Muscle layer of colon (tissue), 2 donors: ENCODE measurements around the gene HNRNPLL.
"Not testable (repeated sequence)": the region's sequence is repeated elsewhere in the genome, so short reads cannot be mapped to it uniquely, and the experiment has no call there.

Experiments used
- H3K27ac ChIP-seq: one replicate; pipeline ENCODE4 v1.7.0; 2013; ENCODE audit warnings: low read depth, mild to moderate bottlenecking, low read length, moderate library complexity
- H3K27me3 ChIP-seq, 2 donors: one replicate each; pipeline ENCODE4 v1.7.0; 2013; ENCODE audit warnings: low read length in 2 of 2, mild to moderate bottlenecking in 2 of 2; ENCODE audit not compliant: insufficient read depth in 2 of 2, control insufficient read depth in 1 of 2
- H3K36me3 ChIP-seq: one replicate; pipeline ENCODE4 v1.7.0; 2013; ENCODE audit warnings: mild to moderate bottlenecking, low read length; ENCODE audit not compliant: insufficient read depth
- H3K4me1 ChIP-seq: one replicate; pipeline ENCODE4 v1.7.0; 2013; ENCODE audit warnings: mild to moderate bottlenecking, low read length; ENCODE audit not compliant: insufficient read depth
- H3K4me3 ChIP-seq, 2 donors: one replicate each; pipeline ENCODE4 v1.7.0; 2013; ENCODE audit warnings: low read length in 2 of 2, low read depth in 1 of 2, mild to moderate bottlenecking in 1 of 2, moderate library complexity in 1 of 2
- H3K9ac ChIP-seq: one replicate; pipeline ENCODE4 v1.7.0; 2013; ENCODE audit warnings: low read length
- H3K9me3 ChIP-seq: one replicate; pipeline ENCODE4 v1.7.0; 2013; ENCODE audit warnings: mild to moderate bottlenecking, low read length
- donor health status: abdominal sarcoma.
- donor health status: Adenocarcinoma of cecum.

HNRNPLL gene

GRCh38 chr2:38549071-38549704 lies 53.5 kb downstream of the HNRNPLL start:
- H3K9me3 ChIP-seq: no peaks in the 10 kb centered on the region
- H3K9ac ChIP-seq: no peak overlapping the region
- H3K27ac ChIP-seq: no peak overlapping the region
- no peak overlapping the region for H3K4me3 ChIP-seq
- H3K36me3 ChIP-seq: no peaks in the 10 kb centered on the region
- no peaks in the 10 kb centered on the region for H3K27me3 ChIP-seq
- H3K4me1 ChIP-seq: no peaks in the 10 kb centered on the region

- Histone ChIP-seq H3K4me1 (no peaks in the 10 kb centered on the region), H3K27me3 (no peaks in the 10 kb centered on the region), H3K9ac (no peak overlapping the region), H3K36me3 (no peaks in the 10 kb centered on the region), H3K27ac (no peak overlapping the region), H3K4me3 (no peak overlapping the region), H3K9me3 (no peaks in the 10 kb centered on the region)
These were observed 54.9 kb downstream of the HNRNPLL start for GRCh38 chr2:38547791-38548190.

GRCh38 chr2:38546585-38546984 lies 56.1 kb downstream of the HNRNPLL start:
- Histone ChIP-seq H3K36me3 (no peaks in the 10 kb centered on the region), H3K27me3 (no peaks in the 10 kb centered on the region), H3K4me3 (no peak overlapping the region), H3K9me3 (no peaks in the 10 kb centered on the region), H3K27ac (no peak overlapping the region), H3K4me1 (no peaks in the 10 kb centered on the region), H3K9ac (no peak overlapping the region)

DNA sequence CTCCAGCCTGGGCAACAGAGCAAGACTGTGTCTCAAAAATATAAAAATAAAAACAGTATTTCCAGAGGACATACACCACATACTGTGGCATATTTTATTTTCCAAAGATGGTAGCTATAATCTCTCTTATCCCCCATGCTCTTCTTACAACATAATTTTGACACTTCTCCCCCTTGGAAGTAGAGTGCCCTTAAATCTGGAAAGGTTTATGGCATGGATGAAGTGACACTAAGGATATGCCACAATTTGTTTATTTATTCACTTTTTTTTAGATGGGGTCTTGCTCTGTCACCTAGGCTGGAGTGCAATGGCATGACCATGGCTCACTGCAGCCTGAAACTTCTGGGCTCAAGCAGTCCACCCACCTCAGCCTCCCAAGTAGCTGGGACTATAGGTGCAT lies 56.7 kb downstream of the HNRNPLL start:
- Histone ChIP-seq H3K9ac (no peak overlapping the region), H3K9me3 (no peaks in the 10 kb centered on the region), H3K4me1 (peaks cover 3% of the 10 kb centered on the region), H3K27me3 (no peaks in the 10 kb centered on the region), H3K27ac (no peak overlapping the region), H3K4me3 (no peak overlapping the region), H3K36me3 (no peaks in the 10 kb centered on the region)

GRCh38 chr2:38542248-38542631 lies 60.5 kb downstream of the HNRNPLL start:
- not testable (repeated sequence) for H3K4me3 ChIP-seq, H3K27me3 ChIP-seq, H3K9ac ChIP-seq, H3K9me3 ChIP-seq, H3K36me3 ChIP-seq, H3K27ac ChIP-seq
- H3K4me1 ChIP-seq: peaks cover 15% of the 10 kb centered on the region

- no peak overlapping the region for H3K9ac ChIP-seq
- no peaks in the 10 kb centered on the region for H3K36me3 ChIP-seq
- no peaks in the 10 kb centered on the region for H3K9me3 ChIP-seq
- H3K27me3 ChIP-seq: no peaks in the 10 kb centered on the region
- H3K4me1 ChIP-seq: peaks cover 15% of the 10 kb centered on the region
- no peak overlapping the region for H3K27ac ChIP-seq
- no peak overlapping the region for H3K4me3 ChIP-seq
These were observed 62.0 kb downstream of the HNRNPLL start for GRCh38 chr2:38540580-38541286.

DNA sequence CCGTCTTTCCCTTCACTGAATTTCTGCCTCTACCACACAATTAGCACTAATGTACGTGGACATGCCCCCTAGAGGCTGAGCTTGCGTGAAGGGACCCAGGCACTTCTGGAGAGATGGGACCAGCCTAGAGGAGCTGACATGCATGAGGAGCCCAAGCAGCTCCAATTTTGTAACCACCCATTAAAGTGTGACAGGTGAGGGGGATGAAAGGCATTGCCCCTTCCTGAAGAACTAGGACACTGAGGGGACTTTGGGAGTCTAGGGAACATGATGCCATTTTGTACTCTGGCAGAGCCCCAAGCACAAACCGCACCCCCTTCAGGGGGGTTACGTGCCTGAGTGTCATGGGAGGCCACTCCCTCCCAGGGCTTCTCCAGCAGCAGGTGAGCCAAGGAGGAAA lies 63.6 kb downstream of the HNRNPLL start:
- no peak overlapping the region for H3K9ac ChIP-seq
- H3K27ac ChIP-seq: no peak overlapping the region
- no peaks in the 10 kb centered on the region for H3K9me3 ChIP-seq
- no peaks in the 10 kb centered on the region for H3K27me3 ChIP-seq
- H3K4me3 ChIP-seq: no peak overlapping the region
- H3K36me3 ChIP-seq: no peaks in the 10 kb centered on the region
- H3K4me1 ChIP-seq: peaks cover 18% of the 10 kb centered on the region

DNA sequence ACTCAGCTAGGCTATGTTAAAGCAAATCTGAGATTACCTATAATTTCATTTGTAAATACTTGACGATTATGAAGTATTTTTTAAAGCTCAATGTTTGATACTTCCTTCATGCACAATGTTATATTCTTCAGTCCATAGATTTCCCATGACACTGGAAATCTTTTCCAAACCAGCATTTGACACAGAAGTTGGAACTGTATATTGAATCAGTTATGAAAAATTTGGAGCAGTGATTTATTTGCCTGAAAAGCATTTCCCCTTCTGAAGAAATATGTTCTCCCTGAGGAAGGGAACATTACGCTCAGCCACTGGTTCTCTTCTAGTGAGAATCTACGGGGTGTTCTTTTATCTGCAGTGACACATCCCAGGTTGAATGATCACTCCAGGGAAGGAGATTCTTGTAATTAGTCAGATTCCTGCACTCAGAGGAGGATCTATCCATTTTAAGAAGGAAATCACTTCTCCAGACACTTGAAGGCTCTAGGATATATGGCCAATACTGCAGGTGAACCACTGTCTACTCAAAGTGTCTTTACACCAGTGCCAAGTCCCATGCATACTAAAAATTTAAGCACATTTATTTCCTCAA lies 64.7 kb downstream of the HNRNPLL start:
- Histone ChIP-seq H3K36me3 (no peaks in the 10 kb centered on the region), H3K4me3 (no peak overlapping the region), H3K9me3 (no peaks in the 10 kb centered on the region), H3K4me1 (peaks cover 25% of the 10 kb centered on the region), H3K27ac (no peak overlapping the region), H3K9ac (no peak overlapping the region), H3K27me3 (no peaks in the 10 kb centered on the region)

DNA sequence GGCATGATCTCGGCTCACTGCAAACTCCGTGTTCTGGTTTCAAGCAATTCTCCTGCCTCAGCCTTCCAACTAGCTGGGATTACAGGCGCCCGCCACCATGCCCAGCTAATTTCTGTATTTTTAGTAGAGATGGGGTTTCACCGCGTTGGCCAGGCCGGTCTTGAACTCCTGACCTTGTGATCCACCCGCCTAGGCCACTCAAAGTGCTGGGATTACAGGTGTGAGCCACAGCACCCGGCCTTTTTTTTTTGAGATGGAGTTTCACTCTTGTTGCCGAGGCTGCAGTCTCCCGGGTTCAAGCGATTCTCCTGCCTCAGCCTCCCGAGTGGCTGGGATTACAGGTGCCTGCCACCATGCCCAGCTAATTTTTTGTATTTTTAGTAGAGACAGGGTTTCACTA lies 65.4 kb downstream of the HNRNPLL start:
- H3K4me1 ChIP-seq: peaks cover 30% of the 10 kb centered on the region
- not testable (repeated sequence) for H3K27ac ChIP-seq

GRCh38 chr2:38535744-38536506 lies 66.8 kb downstream of the HNRNPLL start:
- H3K9ac ChIP-seq: peak overlapping the region; percentile 84
- H3K27me3 ChIP-seq: no peaks in the 10 kb centered on the region
- peaks cover 26% of the 10 kb centered on the region for H3K4me1 ChIP-seq
- peak overlapping the region; percentile 40 to 56 for H3K4me3 ChIP-seq
- peak overlapping the region; percentile 80 for H3K27ac ChIP-seq
- no peaks in the 10 kb centered on the region for H3K9me3 ChIP-seq
- no peaks in the 10 kb centered on the region for H3K36me3 ChIP-seq

More for the DNA sequence above, 65.4 kb downstream of the HNRNPLL start:
- H3K9ac ChIP-seq, H3K9me3 ChIP-seq, H3K27me3 ChIP-seq, H3K4me3 ChIP-seq, H3K36me3 ChIP-seq: not testable (repeated sequence)

DNA sequence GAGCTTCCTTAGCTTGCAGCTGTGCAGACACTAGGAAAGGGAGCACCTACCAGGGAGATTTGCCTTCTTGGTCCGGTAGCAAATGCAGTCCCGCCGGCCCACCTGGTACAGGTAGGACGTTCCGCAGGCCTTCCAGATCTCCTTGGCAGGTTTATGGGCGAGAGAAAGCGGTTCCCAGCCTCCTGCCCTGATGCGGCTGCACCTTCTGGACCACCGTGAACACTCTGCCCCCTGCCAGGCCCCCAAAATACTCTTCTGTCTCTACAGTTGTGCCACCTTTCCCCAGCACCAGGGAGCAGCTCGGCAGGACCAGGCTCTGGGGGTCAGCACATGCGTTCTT lies 67.4 kb downstream of the HNRNPLL start:
- H3K27ac ChIP-seq: peak overlapping the region; percentile 80
- no peaks in the 10 kb centered on the region for H3K27me3 ChIP-seq
- H3K9me3 ChIP-seq: no peaks in the 10 kb centered on the region
- H3K36me3 ChIP-seq: no peaks in the 10 kb centered on the region
- H3K4me1 ChIP-seq: peaks cover 20% of the 10 kb centered on the region
- peak overlapping the region; percentile 84 for H3K9ac ChIP-seq
- H3K4me3 ChIP-seq: peak overlapping the region; percentile 3 to 56
